Measurements from ENCODE around the gene MIPOL1. TPM values are rescaled to one million over a fixed set of nuclear protein-coding genes. Genes with fewer than 3 reads are reported as not detected.

Gene MIPOL1
- total and polyA plus RNA-seq, 2 of the 4 experiments (the other 2 are of a cell fraction): 2.7 to 5.9 TPM

DNA sequence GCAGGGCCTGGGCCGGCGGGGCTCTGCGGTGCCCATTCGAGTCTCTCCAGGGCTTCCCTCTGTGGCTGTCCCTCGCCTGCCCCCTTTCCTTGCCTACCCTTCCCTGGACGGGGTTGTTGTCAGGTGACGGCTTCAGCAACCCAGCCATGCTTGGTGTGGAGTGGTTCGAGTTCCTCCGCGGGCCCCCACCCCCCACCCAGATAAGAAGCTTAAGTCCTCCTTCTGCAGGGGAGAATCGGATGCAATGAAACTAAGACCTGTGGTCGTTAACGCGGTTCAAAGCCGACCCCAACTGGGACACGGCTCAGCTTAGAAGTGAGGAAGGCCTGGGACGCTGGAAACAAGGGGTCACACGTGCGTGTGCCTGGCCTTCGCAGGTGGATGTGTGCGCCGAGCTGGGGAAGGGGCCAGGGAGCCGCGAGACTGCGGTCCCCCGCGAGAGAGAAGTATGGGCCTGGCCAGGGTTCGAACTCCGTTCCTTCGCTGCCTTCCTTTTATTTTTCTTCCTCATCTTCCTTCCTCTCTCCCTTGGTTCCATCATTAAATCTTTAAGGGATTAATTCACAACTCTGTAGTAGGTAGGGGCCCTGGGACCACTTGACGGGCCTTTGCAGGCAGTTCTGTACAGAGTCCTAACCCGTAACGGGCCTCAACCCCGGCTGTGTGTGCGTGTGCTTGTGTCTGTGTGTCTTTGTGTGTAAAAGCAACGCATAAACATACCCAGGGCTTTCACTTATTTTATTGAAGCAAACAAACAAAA lies 401.2 kb downstream of the MIPOL1 start:
- Histone ChIP-seq H4K8ac (ENCODE audit: low read depth in 2 of 2, low read length in 2 of 2) (no peak overlapping the region), H4K5ac (ENCODE audit: low read depth, low read length) (no peak overlapping the region), H3K9me3 (ENCODE audit: control insufficient read depth, insufficient read depth, low read length) (peaks cover 25% of the 10 kb centered on the region), H2BK5ac (ENCODE audit: low read depth, low read length, poor library complexity, severe bottlenecking) (no peak overlapping the region), H3K9me1 (ENCODE audit: insufficient read depth, low read length) (0 out of 2 replicates have a peak, but pooled peaks cover 3% of the 10 kb centered on the region), H3K18ac (ENCODE audit: low read depth, low read length) (no peak overlapping the region), H3K27me3 (ENCODE audit: control insufficient read depth, insufficient read depth, low read length) (peaks cover 84% of the 10 kb centered on the region), H2AK5ac (ENCODE audit: low read depth, low read length) (no peak overlapping the region), H4K20me1 (ENCODE audit: insufficient read depth, low read length) (no peaks in the 10 kb centered on the region), H3K23ac (ENCODE audit: low read depth, low read length) (no peak overlapping the region), H3K14ac (replicated peaks; ENCODE audit: low read depth, low read length) (no peak overlapping the region), H3K79me1 (ENCODE audit: low read depth in 1 of 2, low read length in 2 of 2) (no peaks in the 10 kb centered on the region), H3K4me2 (ENCODE audit: low read depth, low read length) (no peak overlapping the region), H2BK20ac (ENCODE audit: low read depth, low read length) (no peak overlapping the region), H3K27ac (ENCODE audit: insufficient read depth, low read length) (no peak overlapping the region), H2BK15ac (ENCODE audit: low read depth, low read length) (no peak overlapping the region), H3K4me1 (ENCODE audit: control insufficient read depth, insufficient read depth, low read length) (peaks cover 5% of the 10 kb centered on the region; the same call in 1 of the 2 replicates), H2AFZ (replicated peaks; ENCODE audit: low read length, poor library complexity) (no peak overlapping the region), H2BK120ac (ENCODE audit: low read depth, low read length) (no peak overlapping the region), H4K91ac (ENCODE audit: insufficient read depth, low read depth, low read length) (no peak overlapping the region), H3K4ac (ENCODE audit: low read depth, low read length) (no peak overlapping the region), H3K36me3 (ENCODE audit: control insufficient read depth, insufficient read depth, low read length) (no peaks in the 10 kb centered on the region), H3K9ac (ENCODE audit: low read depth, low read length) (no peak overlapping the region), H3K56ac (ENCODE audit: extremely low read depth, insufficient read depth, low read length) (no peak overlapping the region), H3K4me3 (ENCODE audit: insufficient read depth, low read depth, low read length) (no peak overlapping the region), H2AK9ac (replicated peaks; ENCODE audit: low read depth, low read length, poor library complexity) (no peak overlapping the region)
- intact Hi-C loops (cut with micrococcal nuclease): loop anchor here (5.0 kb wide), 1 partner anchor 108 kb away; no protein-coding TSS in a partner anchor
- in situ Hi-C loops (cut with MboI; ENCODE audit: low sequenced_read_pairs): no loop called here
- no peak for ATAC-seq (ENCODE audit: low read depth)
- dilution Hi-C loops (cut with HindIII; ENCODE audit: low sequenced_read_pairs, unreplicated experiment): no loop called here
- no TSS peak for BruUV-seq (replicated peaks)
- ChIA-PET POLR2A (ENCODE audit: unreplicated experiment) (no interaction called here), CTCF (interaction anchor here (0.7 to 0.9 kb wide), 2 partner anchors 188 to 200 kb away, joined by 3 to 4 read pairs; no protein-coding TSS in a partner anchor)
- no peak for DNase-seq
- WGBS, 2 experiments (ENCODE audit: extremely low coverage in 2 of 2, insufficient read length in 1 of 2): 40% methylated on average over 5 of the region's 36 CpGs; no CpG with 5 or more reads in 1 of the 2 experiments
- TF ChIP-seq MAZ (IDR thresholded peaks at IDR 0.05; ENCODE audit: borderline replicate concordance, low read depth, low read length): no peak
- TF ChIP-seq SMC3 (IDR thresholded peaks at IDR 0.05; ENCODE audit: low read depth, low read length): no peak
- no peak for TF ChIP-seq MXI1 (IDR thresholded peaks at IDR 0.05; ENCODE audit: borderline replicate concordance, low read depth, low read length)
- no peak for TF ChIP-seq MAFK (IDR thresholded peaks at IDR 0.05; ENCODE audit: low read depth, low read length)
- TF ChIP-seq NFE2L2 (IDR thresholded peaks at IDR 0.05; ENCODE audit: low read depth, low read length): no peak
- no peak for TF ChIP-seq CTCF (conservative IDR thresholded peaks at IDR 0.05; ENCODE audit: low read depth, low read length)
- TF ChIP-seq RAD21 (IDR thresholded peaks at IDR 0.05; ENCODE audit: low read length): no peak
- TF ChIP-seq CEBPB (IDR thresholded peaks at IDR 0.05; ENCODE audit: low read depth, low read length): no peak
- TF ChIP-seq BHLHE40 (IDR thresholded peaks at IDR 0.05; ENCODE audit: low read depth, low read length): no peak
- no peak for TF ChIP-seq RFX5 (IDR thresholded peaks at IDR 0.05; ENCODE audit: low read depth, low read length)
- no peak for TF ChIP-seq RCOR1 (IDR thresholded peaks at IDR 0.05; ENCODE audit: insufficient replicate concordance, low read length)
- TF ChIP-seq FOS (IDR thresholded peaks at IDR 0.05; ENCODE audit: low read depth, low read length): no peak
- no peak for TF ChIP-seq POLR2A (IDR thresholded peaks at IDR 0.05; ENCODE audit: low read depth, low read length)
- TF ChIP-seq CHD1 (IDR thresholded peaks at IDR 0.05; ENCODE audit: low read depth, low read length): no peak
- TF ChIP-seq, protein P1, sequence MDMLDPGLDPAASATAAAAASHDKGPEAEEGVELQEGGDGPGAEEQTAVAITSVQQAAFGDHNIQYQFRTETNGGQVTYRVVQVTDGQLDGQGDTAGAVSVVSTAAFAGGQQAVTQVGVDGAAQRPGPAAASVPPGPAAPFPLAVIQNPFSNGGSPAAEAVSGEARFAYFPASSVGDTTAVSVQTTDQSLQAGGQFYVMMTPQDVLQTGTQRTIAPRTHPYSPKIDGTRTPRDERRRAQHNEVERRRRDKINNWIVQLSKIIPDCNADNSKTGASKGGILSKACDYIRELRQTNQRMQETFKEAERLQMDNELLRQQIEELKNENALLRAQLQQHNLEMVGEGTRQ (IDR thresholded peaks at IDR 0.05; ENCODE audit: low read depth, low read length): no peak
